Stimulated activated CD4-positive, alpha-beta T cell treated with anti-CD3 and anti-CD28 coated beads, Interleukin-15, amount 100 ng/mL, for 1 hour (primary cell): Measurements from ENCODE around the gene APOBEC3B.
"Not testable (repeated sequence)": the region's sequence is repeated elsewhere in the genome, so short reads cannot be mapped to it uniquely, and the experiment has no call there.

Experiments
- DNase-seq, 2 donors: peaks; one replicate each; pipeline ENCODE4 v3.0.0-alpha.2; 2020; ENCODE audit warnings: low read depth in 1 of 2, low spot score in 1 of 2

Gene APOBEC3B

DNA sequence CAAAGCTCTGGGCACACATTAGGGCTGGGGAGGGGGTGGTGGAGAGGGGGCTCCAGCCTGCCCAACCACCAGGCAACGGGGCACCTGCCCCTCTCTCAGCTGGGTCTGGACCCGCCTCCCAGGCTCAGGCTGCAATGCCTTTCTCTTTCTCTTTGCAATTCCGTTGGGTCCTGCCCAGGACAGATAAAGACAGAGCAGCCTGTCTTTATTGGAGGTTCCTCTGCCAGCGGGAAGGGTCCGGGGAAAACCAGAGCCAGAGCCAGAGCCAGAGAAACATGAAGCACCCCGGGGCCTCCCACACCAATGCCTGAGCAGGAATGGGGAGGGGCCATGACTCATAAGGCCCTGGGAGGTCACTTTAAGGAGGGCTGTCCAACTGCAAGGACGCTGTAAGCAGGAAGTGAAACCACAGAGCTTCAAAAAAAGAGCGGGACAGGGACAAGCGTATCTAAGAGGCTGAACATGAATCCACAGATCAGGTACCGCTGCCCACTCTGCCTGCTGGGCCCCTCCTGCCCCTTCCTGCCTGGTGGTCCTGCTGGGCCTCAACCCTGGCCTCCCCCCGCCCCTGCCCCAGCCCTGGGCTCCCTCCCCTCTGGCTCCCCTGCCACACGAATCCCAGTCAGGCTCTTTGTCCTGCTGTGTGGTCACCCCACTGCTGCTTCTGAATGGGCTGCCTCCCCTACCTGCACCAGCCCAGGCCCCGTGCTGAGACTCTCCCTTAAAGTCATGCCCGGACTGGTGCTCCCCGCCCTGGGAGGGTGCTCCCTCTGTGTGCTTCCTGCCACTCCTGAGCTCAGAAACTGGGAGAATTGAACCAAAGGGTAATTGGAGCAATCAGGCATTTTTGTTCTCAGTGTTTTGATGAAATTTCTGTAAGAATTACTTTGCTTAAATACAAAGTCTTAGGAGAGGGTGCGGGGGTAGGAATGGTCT is at the start of gene APOBEC3B:
Gene APOBEC3B, plus strand, starts transcription at position 356 of the 936 bp plus-strand sequence. Its CDS starts 107 bp downstream, at position 463.
- DNase-seq: peak; percentile 11 to 34

DNA sequence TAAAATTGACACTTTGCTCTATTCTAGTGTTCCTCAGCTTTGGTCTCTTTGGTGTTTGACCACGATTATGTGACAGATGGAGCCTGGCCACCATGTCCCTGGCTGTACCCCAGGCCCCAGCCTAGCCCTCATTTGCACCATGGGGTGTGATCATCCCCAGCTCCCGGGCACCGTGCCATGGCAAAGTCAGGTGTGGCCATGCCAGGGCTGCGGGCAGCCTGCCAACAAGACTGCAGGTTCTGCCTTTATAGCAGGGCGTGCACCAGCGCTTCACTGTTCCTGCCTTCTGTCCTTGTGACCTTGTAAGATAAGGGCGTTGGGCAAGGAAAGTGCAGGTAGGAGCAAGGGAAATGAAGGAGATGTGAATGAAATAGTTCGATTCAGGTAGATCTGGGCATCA is 47.1 kb upstream of the APOBEC3B start:
- no peak for DNase-seq

DNA sequence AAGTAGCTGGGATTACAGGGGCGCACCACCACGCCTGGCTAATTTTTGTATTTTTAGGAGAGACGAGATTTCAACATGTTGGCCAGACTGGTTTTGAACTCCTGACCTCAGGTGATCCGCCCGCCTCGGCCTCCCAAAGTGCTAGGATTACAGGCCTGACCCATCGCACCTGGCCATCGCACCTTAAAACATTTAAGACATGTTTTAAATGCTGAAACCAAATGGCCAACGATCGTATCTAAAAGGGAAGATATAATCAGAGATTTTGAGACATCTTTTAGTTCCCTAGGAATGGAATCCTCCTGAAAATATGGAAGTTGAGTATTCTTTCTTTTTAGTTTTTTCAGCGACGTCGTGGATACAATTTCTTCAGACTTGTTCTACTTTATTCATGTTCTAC is 46.5 kb upstream of the APOBEC3B start:
- no peak for DNase-seq

DNA sequence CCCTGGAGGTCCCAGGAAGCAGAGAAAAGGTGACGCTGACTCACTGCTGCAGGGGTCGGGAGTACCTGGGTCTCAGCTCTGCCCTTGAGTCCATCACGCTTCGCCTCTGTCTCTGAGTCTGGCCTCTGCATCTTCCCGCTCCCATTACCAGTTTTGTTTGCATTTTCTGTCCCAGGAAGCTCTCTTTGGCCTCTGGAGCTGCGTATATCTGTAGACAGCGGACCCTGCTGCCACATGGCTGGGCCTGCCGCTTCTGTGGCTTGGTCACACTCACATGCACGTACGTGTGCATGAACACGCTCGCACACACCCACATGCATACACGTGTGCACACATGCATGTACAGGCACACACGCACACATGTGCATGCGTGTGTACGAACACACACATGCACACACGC is 45.6 kb upstream of the APOBEC3B start:
- no peak for DNase-seq

DNA sequence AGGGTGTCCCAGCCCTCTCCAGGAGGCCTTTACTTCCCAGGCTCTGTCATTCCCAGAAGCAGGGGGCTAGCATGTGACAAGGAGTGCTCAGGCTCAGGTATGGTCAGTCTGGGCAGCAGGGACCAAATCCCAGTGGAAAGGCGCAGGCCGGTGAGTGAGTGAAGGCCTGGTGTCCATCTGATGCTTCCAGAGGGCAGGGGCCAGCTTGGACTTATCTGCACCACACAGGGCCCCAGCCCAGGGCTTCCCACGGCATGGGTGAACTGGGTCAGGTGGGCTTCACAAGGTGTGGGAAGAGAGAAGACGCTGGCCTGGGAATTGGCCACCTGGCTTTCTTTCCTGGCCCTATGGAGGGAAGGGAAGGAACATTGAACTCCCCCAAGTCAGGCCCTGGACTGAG is 45.1 kb upstream of the APOBEC3B start:
- no peak for DNase-seq

DNA sequence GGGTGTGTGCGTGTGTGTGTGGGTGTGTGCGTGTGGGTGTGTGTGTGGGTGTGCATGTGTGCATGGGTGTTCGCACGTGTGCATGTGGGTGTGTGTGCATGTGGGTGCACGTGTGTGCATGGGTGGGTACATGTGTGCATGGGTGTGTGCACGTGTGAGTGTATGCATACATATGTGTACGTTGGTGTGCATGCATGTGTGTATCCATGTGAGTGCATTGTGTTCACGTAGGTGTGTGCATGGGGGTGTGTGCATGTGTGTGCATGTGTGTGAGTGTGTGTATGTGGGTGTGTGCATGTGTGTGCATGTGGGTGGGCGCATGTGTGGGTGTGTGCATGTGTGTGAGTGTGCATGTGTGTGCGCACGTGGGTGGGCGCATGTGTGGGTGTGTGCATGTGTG is 44.6 kb upstream of the APOBEC3B start:
- DNase-seq: no peak

DNA sequence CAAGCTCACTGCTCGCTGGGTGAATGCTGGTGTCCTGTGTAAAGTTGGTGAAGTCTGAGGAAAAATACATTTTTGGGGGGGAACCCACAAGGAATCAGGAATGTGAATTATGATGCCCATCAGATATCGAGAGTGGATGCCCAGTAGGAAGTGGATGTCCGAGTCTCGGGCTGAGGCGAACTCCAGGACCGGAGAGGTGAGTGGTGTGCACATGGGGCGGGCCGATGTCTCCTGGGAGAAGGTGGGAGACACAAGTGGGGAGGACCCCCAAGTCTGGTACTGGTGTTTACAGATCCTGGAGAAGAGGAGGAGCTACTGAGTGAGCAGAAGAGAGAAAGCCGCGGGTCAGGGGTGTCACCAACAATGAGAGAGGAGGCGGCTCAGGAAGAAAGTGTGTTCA is 43.9 kb upstream of the APOBEC3B start:
- no peak for DNase-seq

DNA sequence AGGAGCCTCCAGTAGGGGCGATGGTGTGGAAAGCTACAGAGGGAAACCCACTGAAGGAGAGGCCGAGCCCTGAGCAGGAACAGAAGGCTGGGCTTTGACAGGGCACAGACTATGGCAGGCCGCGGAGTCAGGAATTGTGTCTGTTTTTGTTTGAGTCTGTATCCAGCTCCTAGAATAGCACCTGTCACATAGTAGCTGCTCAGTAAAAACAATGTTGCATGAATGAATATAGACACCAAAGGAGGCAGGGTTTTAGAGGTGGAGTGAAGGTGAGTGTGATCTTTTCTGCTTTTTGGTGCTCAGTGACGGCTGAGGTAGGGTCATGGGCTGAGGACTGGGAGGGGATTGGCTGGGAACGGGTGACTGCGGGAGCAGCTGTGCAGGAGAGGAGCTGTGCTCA is 43.2 kb upstream of the APOBEC3B start:
- DNase-seq: no peak

DNA sequence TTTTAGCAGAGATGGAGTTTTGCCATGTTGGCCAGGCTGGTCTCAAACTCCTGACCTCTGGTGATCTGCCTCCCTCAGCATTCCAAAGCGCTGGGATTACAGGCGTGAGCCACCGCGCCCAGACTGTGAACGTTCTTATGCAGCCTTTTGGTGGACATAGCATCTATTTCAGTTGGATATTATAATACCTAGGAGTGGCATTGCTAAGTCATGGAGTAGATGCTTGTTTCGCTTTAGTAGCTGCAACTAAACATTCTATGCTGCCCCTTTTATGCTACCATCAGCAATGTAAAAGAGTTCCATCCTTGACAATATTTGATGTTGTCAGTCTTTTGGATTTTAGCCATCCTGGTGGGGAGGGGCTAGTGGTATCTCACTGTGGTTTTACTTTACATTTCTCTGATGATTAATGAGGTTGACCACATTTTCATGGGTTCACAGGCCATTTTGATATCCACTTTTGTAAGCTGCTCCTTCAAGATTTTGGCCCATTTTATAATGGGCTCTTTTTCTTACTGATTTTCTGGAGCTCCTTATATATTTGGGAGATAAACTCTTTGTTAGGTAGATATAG is 41.2 kb upstream of the APOBEC3B start:
- no peak for DNase-seq

DNA sequence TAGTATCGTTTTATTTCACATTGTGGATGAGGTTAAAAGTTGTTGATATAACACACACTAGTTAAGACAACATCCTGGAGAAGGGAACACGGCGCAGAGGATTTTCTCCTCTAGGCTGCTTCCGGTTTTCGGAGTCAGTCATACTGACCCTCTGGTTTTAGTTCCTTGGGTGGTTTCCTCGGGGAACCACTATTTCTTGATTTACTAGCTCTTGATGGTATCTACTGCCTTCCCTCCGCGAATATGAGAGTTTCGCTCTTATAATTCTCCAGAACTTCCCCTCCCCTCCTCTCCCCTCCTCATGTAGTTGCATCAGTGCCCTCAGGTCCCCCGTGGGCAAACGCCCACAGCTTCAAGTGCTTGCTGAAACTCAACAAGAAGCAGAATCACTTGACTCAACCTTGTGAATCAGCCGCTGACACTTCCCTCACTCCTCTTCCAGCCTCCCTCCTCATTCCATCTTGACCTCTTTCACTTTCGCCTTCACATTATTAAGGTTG is 40.6 kb upstream of the APOBEC3B start:
- peak in 1 of 2 donors; percentile 48 for DNase-seq

DNA sequence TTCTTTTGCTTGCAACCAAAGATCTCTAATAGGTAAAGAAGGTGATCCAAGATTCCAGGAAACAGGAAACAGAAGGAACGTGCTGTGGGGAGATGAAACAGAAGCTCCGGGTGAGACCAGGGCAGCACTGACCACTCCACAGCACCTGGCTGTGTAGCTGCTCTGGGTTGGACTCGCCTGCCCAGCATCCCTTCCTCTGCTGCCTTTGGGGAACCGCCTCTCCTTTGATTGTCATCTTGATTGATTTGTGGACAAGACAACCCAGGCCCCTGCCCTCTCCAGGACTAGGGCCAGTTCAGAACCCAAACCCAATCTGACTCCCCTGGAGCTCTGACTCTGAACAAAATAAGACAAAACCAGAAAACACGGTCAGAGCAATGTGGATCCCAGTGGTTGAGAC is 39.4 kb upstream of the APOBEC3B start:
- DNase-seq: no peak

DNA sequence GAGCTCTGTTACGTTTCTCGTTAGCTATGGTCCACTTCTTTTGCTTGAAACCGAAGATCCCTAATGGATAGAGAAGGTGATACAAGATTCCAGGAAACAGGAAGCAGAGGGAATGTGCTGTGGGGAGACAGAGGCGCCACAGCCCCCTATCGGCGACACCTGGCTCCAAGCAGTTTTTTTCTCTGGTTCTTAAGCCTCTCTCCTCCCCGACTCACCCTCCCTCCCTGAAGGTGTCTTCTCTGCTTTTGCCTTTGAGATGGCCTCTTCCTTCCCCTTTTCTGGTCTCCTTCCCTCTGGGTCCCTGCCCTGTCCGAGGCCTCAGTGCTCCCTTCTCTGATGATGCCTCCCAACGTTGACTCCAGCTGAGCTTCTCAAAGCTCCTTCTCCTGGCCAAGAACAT is 38.9 kb upstream of the APOBEC3B start:
- no peak for DNase-seq

DNA sequence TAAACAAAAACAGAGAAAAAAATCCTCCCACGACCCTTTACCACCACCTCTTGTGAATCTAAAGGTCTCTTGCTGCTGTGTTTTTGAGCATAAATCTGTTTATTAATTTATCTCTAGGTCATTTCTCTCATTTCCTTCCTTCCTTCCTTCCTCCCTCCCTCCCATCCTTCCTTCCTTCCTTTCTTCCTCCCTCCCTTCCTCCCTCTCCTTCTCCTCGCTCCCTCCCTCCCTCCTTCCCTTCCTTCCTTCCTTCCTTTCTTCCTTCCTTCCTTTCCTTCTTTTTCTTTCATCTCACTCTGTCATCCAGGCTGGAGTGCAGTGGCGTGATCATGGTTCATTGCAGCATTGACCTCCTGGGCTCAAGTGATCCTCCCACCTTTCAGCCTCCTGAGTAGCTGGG is 38.3 kb upstream of the APOBEC3B start:
- DNase-seq: no peak

DNA sequence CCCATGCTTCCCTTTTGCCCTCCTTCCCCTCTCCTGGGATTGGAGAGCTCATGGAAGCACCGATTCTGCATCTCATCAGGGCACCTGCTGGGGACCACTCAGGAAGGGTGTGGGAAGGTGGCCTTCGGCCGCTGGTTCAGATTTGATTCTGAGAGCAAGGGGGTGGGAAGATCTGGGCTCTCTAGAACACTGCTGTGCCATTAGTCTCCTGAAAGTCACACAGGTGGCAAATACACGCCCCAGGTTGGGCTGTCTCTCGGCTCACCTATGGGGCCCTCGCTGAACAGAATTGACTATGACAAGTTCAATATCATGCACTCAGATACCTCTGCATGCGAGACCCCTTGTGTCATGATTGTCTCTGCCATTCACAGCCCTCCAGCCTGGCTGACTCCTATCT is 37.5 kb upstream of the APOBEC3B start:
- DNase-seq: no peak

DNA sequence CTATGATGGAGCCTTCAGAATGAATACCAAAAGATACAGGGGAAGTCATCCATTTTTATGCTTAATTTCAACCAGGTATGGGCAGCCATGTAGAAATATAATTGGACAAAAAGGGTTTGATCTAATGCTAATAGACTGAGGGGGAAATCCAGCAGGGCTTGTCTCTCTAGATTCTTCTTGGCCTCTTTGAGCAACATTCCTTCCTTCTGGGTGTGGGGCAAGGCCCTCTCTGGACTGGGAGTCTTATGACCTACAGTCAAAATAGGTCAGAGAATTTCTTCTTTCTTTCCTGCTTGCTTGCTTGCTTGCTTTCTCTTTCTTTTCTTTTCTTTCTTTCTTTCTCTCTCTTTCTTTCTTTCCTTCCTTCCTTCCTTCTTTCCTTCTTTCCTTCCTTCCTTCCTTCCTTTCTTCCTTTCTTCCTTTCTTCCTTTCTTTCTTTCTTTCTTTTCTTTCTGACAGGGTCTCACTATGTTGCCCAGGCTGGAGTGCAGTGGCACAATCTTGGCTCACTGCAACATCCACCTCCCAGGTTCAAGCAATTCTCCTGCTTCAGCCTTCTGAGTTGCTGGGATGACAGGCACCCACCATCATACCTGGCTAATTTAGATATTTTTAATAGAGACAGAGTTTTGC is 36.3 kb upstream of the APOBEC3B start:
- not testable (repeated sequence) for DNase-seq

DNA sequence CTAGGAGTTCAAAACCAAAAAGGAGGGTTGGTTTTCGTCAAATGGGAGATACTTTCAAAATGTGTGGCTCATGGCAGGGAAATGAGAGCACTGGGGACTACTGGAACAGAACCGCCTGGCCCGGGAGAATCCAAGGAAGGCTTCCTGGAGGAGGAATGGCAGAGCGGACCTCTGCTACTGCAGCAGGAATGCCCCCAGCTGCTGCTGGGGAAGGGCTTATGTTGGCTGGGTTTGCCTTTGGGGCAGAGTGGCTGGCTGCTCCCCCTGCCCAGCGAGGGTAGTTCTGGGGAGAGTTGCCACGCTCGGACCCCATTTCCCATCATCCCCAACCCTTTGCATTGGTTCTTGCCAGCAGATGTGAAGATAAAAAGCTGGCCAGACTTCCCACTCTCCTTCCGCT is 35.4 kb upstream of the APOBEC3B start:
- no peak for DNase-seq

DNA sequence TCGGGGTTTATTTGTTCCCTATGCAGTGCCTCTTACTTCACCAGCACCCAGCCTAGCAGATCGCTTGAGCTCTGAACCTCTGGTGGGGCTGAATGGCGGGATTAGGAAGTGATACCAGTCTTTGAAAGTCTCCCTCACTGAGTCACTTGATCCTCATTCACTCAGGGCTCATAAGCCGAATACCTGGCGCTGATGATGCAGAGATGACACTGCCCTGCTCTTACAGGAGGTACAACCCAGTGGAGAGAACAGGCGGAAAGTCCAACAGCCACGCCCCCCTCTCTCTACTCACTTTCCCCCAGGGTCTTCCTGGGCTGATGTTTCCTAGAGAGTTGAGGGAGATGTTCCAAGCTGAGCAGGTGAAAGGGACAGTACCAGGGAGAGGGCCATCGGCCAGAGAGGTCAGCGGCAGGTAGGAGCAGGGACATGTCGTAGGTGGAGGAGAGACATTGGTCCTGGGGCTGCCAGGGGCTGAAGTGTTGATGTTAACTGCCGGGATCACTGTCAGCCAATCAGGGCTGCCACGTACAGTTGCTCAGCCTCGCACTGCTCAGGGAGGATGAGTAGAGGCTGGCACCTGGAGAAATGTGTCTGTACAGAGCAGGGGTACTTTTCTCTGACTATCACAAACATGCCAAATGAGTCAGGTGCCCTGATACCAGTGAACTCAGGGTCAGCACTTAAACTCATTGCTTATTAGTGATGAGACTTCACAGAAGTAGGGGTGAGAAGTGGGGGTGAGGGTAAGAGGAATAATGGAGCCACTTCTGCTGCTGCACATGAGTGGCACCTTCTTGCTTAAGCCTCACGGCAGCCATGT is 34.6 kb upstream of the APOBEC3B start:
- no peak for DNase-seq

DNA sequence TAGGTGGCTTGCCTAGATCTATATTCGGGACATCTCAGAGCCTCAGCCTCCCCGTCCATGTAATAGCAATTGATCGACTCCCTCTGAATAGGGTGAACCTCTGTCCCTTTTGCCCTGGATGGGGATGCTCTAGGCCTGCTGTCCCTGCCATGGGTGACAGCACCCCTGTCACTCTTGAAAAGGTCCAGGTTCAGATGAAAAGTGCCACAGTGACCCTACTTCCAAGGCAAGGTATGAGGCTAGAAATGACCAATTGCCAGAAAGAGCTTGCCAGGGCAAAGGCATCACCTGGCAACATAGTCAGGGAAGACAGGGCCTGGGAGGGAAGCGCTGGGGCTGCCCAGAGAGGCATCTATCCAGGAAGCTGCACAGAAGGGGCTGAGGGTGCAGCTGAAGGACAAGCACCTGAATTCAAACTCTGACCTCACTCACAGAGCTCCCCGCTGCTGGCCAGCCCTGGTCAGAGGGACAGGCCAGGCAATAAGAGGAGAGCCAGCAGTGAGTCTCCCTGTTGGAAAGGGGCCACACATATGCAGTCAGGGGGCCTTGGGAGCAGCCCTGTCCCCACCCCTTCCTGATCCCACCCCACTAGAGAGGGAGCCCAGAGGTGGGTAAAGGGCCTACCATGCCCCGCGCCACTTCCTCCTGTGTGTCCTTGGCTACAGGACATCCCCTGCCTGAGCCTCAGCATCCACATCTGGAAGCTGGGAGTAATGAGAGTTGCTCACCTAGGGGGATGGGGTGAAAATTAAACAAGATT is 33.8 kb upstream of the APOBEC3B start:
- DNase-seq: no peak

DNA sequence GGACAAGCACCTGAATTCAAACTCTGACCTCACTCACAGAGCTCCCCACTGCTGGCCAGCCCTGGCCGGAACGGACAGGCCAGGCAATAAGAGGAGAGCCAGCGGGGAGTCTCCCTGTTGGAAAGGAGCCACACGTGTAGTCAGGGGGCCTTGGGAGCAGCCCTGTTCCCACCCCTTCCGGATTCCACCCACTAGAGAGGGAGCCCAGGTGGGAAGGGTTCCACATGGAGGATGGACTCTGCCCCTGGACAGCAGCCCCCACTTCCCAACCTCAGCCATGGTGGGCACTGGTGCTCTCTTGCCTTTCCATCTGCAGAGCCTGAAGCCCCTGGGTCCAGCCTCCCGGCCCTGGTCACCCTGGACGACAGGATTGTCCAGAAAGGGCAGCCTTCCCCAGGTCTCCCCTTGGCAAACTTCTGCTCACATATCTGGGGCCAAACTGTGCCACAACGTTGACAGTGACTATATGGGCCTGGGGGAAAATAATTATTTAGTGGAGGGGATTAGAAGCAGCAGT is 32.2 kb upstream of the APOBEC3B start:
- DNase-seq: no peak
